AML-193 (cell line): ENCODE results near the gene ADAMTS3.
"Not testable (repeated sequence)": the region's sequence is repeated elsewhere in the genome, so short reads cannot be mapped to it uniquely, and the experiment has no call there.

Experiments
- DNase-seq, 2 experiments: peaks; one replicate each; lab custom pipeline; 2025; lab: John Stamatoyannopoulos, UW

Gene ADAMTS3

DNA sequence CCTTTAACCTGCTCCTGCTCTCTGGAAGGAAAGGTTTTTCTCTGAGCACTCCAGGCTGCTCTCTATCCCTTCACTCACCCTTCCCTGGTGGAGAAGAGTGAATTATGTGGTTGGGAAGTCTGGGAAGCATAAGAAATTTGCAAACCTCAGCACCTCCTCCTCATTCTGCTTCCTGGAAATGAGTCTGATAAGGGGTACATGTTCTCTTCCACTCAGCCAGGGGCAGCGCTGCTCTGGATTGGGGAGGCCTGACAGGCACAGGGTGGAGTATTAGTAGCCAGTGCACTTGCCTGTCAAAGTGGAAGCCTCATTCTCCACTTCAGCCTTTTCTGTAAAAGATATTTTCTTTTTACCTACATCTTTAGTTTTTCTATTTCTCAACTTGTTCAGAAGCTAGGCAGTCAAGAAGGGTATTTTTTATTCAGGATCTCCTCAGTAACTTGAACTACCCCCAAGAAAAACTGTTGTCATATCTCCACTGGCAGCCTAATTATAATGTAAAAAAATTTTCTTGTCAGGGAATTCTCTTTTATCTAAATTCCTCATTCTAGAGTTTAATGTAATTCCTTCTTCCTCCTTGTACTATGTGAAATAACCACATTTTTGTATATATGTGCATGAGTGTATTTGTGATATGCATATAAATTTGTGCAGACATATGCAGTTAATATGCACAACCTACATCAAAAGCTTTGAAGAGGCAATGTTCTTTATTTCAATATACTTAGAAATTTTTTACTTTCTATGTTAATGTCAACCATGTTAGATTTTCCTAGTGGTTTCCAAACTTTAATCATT, 15.3 kb downstream of the ADAMTS3 start:
- DNase-seq, result no peak

DNA sequence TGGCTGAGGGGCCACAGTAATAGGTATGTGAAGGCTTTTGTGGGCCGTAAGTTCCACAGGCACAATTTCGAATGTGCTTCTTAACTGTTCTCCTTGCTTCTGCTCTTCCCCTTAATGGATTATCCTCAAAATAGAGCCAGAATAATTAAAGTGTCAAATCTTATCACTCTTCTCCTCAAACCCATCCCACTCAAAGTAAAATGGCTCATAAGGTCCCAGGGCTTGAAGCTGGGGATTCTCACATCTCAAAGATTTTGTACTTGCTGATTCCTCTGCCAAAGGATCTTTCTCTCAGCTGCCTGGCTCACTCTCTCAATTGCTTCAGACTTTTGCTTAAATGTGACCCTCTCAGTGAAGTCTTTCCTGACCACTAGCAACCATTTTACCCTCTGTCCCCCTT, 16.6 kb downstream of the ADAMTS3 start:
- no peak for DNase-seq

DNA sequence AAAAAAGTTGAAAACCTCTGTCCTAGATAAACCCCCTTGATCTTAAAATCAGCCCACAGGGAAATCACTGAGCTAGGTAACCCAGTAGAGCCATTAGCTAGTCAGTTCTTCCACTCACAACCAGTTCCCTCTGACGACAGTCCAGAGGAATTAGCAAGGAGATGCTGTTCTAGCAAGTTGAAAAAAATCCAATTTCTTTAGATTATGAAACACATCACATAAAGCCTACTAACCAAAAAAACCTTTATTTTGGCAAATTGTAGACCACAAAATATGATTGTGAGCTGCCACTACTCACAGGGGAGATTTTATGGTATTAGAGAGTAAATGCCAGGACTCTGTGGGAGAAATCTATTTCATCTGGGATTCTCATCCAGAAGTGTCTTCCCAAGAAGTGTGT, 22.6 kb downstream of the ADAMTS3 start:
- DNase-seq, result no peak

DNA sequence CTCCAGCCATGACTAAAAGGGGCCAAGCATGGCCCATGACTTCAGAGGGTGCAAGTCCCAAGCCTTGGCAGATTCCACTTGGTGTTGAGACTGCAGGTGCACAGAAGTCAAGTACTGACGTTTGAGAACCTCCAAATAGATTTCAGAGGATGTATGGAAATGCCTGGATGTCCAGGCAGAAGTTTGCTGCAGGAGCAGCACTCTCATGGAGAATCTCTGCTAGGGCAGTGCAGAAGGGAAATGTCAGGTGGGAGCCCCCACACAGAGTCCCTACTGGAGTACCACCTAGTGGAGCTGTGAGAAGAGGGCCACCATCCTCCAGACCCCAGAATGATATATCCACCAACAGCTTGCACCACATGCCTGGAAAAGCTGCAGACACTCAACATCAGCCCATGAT, 28.3 kb downstream of the ADAMTS3 start:
- DNase-seq, result not testable (repeated sequence)

DNA sequence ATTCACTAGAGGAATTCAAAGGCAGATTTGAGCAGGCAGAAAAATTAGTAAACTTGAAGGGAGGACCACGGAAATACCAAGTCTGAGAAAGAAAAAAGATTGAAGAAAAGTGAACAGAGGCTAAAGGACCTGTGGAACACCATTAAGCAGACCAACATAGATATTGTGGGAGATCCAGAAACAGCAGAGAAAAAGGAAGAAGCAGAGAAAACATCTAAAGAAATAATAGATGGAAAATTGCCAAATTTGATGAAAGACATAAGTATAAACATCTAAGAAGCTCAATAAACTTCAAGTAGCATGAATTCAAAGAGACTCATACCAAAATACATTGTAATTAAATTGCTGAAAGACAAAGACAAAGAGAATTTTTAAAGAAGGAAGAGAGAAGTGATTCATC, 31.0 kb downstream of the ADAMTS3 start:
- DNase-seq, result no peak

DNA sequence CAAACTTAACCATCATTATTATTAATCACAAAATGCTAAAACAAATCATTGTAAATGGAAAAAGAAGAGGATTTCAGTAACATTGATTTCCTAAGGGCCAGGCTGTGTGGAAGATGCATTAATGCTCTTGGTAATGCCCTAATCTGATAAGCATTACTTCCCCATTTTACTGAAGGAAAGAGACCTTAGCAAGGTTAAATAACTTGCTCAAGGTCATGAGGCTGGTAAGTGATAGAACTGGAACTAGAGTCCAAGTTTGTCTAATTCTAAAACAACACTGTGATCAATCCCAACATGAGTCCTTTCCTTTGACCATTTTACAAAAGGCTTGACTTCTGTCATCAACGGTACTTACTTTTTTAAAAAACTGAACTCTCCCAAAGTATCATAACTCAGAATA, 32.6 kb downstream of the ADAMTS3 start:
- DNase-seq, result no peak

DNA sequence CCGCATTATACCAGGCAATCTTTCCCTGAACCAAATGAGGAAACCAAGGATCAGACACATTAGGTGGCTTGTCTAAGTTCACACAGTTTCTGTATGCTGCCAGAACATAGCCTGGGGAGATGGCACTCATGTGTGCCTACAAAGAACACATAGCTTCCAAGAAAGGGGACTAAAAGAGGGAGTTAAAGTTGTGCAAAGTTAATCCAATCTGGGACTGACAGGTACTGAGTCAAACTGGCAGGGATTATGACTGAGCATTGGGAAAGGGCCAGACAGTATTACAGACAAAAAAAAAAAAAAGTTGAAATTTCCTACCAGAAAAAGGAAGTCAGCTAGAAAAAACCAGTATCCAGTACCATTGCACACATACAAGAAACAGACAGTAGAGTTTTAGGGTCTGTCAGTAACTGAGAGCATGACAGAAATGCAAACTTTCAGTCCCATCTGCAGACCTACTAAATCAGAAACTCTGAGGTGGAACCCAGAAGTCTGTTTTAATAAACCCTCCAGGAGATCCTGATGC, 37.2 kb downstream of the ADAMTS3 start:
- no peak for DNase-seq

DNA sequence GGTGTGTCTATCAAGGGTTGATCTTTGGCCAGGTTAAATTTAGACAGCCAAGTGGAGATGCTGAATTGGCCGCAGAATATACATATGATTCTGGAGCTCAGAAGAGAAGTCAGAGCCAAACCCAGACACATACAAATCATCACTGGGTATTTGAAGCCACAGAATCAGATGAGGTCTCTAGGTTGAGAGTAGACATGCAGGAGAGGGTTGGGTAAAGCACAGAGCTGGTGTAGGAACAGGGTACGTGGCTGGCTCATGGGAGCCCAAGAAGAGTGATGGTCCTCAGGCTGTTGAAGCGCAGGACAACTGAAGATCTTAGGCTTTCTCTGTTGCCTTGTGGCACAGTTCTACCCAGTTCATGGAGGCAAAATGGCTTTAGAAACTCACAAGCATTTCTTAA, 37.7 kb downstream of the ADAMTS3 start:
- DNase-seq, result no peak

DNA sequence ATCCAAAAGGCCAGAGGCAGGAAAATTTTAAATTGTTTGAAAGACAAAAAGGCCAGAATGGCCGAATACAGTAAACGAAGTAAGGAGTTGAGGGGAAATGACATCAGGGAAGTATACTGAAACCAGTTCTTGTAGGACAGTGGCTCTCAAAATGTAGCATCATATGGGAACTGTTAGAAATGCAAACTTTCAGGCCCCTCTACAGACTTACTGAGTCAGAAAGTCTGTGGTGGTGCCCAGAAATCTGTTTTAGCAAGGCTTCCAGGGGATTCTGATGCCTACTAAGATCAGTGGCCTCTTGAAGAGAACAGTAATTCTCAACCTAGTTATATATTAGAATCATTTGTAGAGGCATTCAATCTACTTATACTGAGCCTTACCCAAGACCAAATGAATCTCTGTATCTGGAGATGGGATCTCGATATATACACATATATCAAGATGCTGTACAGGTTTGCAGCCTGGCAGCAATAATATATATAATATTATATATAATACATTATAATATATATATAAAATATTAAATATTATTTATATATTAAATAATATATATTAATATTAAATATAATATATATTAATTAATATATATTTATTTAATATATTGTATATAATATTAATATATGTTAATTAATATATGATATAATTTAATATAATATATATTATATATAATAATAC, 39.7 kb downstream of the ADAMTS3 start:
- no peak for DNase-seq

DNA sequence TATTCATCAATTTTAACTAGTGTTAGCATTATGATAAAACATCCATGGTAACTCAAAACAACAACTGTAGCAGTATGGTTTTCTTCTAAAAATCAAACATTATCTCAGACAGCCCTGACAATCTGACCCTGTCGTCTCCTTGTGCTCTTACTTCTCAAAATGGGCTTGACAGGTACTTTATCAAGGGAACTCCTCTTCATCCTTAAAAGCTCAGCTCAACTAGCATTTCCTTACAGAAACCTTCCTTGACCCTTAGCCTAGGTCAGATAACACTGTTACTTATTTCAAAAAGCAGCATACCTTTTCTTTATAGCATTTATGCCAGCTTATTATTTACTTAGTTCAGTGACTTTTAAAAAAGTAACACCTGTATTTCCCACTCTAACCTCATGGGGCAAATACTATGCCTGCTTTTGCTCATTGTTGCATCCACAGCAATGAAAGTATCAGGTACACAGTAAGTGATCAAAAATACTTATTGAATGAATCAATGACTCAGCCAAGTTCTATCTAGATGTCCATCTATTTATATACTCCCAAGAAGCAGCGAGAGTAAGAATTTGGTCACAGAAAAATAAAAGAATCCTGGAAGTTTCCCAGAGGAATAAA, 41.9 kb downstream of the ADAMTS3 start:
- DNase-seq, result no peak

DNA sequence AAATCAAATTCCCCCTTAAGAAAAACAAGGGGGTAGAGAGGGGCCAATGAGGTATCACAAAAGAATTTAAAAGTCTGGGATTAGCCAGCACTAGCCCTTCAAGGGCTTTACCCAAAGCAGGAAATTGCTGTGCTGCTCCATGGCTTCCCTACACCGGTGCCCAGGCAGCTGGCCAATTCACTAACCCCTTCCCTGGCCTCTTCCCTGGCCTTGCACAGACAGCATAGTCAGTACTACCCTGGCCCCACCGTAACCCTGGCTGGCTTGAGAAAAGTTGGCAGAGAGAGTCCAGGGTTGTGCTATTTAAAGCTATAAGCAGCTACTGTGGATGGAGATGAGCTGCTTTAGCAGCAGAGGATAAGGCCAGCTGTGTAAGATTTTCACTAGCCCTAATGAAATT, 43.1 kb downstream of the ADAMTS3 start:
- DNase-seq, result no peak

DNA sequence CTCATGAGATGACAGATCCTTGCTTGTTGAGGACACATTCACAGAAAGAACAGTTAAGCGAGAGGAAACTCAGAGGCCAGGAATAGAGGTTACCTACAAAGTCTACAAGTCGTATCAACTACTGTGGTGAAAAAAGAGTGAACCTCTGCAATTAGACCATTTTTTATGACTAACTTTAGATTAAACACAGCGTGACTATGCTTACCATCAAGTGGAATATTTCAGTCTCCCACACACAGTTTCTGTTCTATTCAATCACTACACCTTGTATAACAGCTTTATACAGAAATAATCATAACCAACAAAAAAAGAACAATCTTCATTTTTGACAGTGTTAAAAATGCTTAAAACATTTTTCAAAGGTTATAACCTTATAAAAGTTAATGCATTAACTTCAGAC, 46.6 kb downstream of the ADAMTS3 start:
- no peak for DNase-seq

DNA sequence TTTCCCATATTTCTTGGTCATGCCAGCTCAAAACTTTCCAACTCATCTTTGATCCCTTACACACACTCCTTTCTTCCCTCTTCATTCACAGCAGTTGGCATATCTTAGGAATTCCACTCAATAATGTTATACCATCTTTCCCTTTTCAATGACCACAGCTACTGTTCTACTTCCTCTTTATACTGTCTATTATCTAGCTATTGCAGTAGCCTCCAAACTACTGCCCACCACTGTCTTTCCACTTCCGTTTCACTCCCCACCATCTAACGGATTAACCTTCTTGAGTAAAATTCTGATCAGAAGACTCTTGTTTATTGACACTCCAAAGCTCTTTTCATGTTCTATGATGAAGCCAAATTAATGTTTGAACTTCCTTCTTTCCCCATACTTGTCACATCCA, 55.8 kb downstream of the ADAMTS3 start:
- DNase-seq, result no peak

DNA sequence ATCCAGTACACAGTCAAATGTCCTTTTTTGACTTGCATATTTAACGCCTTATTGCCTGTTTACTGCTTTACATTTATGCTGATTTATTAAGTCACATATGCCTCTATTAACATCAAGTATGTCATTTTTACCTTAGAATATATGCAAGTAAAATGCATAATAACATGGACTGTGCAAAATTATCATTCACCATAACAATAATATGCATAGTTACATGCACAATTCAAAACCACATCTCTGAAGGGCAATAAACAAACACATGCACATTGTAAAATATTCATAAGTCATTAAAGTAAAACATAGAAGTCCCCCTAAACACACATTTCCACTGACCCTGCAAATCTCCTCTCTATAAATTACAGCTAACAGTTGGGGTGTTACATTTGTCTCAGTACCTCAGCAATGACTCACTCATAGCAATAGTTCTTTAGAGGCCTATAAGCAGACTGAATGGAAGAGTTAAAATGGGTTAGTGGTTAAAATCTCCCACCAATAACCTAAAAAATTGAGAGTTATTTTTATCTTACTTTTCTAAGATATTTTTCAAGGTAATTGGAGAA, 61.1 kb downstream of the ADAMTS3 start:
- no peak for DNase-seq

DNA sequence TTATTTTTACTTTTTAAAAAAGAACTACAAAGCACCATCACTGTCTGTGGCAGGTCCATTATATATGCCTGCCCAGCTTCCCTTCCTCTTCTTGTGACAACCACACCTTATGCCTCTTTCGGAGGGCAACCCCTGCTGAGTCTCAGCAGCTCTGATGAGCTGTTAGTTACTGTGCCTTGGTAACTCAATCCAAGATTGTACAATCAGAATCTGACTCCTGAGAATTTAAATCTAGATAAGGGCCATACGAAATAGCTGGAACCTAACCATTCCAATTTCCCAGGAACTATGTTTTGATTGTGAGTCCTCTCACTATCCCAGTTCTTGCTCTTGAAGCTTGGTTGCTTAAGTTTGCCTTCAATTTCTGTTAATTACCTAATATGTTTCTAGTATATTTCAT, 61.9 kb downstream of the ADAMTS3 start:
- DNase-seq, result no peak

DNA sequence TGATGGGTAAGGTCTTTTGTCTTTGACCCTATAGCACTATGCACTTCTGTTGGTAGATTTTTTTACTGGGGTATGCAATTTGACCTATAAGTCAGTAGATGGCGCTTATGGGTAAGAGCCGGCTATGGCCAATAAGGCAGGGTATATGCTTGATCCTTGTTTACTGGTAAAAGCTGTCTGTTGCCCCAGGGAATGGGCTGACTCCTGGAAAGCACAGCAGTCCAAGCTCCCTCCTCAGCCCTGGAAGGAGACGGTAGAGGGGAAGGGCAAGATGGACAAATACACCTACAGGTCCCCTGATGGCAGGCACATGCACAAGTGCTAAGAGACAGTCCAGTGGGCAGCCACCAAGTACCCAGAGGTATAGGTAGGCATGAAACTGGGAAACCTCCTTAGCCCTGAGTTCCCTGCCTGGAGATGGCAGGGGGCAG, 63.7 kb downstream of the ADAMTS3 start:
- DNase-seq, result peak; percentile 33 to 38

DNA sequence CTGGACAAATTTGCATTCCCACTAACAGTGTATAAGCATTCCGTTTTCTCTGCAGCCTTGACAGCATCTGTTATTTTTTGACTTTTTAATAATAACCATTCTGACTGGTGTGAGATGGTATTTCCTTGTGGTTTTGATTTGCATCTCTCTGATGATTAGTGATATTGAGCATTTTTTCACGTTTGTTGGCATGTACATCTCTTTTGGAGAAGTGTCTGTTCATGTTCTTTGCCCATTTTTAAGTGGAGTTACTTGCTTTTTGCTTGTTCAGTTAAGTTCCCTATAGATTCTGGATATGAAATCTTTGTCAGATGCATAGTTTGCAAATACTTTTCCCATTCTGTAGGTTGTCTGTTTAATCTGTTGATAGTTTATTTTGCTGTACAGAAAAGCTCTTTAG, 68.8 kb downstream of the ADAMTS3 start:
- no peak for DNase-seq

DNA sequence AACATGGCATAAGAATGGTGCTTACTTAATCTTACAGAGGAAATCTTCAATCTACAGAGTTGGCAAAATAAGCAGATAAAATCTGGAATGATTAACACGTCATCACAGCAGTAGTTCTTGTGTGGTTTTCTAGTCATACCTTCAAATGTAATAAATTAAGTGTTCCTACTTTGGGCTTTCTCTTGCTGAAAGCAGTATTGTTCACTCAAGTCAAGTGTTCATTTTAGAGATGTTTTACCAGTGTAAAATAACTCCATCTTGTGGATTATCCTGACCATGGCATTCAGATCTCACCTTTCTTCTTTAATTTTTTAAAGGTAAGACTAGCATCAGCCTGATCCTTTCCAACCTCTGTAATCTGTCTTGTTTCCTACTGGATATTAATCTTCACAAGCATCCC, 72.9 kb downstream of the ADAMTS3 start:
- DNase-seq, result no peak

DNA sequence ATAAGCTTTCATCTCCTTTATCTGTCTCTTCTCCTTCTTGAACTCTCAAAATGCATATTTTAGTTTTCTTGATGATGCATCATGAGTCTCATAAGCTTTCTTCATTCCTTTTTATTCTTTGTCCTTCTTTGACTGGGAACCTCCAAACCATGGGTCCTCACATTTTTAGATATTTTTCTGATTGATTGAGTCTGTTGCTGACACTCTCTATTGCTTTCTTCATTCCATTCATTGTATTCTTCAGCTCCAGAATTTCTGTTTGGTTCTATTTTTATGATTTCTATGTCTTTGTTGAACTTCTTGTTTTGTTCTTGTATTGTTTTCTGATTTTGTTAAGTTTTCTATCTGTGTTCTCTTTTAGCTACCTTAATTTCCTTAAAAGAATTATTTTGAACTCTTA, 74.9 kb downstream of the ADAMTS3 start:
- no peak for DNase-seq

DNA sequence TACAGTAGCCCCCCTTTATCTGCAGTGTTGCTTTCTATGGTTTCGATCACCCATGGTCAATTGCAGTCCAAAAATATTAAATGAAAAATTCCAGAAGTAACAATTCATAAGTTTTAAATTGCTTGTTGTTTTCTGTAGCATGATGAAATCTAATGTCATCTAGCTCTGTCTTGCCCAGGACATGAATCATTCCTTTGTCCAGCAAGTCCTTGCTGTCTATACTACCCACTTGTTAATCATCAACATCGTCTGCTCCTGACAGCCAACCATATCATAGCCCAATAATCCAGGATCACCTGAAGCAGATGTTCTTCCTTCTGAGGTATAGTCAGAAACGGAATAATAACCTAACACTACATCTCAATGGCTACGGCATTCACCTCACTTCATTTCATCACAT, 79.8 kb downstream of the ADAMTS3 start:
- no peak for DNase-seq

DNA sequence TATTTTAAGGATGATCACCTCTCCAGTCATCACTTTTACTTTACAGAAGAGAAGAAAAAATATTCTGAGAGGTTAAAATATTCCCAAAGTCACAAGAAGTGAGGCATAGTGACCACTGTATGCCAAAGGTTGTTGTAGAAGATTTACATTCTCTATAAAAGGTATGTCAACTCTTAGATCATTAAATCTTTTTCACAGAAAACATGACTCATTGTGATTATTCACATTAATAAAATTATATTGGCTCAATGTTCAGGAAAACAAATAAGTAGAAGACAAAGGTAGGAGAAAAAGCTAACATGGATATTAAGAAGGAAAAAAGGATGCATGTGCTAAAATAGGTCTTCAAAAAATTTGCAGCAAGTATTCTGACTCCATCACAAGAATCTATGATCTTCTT, 82.0 kb downstream of the ADAMTS3 start:
- DNase-seq, result no peak

DNA sequence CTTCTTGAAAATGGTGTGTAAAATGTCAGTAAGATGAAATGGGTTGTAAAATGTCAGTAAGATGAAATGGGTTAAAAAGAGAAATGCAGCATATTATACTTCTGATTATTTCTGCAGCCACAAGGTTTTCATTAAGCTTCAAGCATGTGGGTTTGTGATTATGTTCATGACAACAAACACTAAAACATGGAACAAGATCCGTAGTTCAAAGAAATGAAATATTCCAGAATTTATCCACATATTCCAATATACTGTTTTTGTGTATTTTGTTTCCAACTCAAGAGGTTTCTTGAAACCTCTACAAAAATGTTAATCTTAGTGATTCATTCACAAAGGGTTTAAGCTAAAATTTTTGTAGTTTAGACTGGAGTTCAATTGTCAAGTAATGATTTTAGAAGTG, 84.0 kb downstream of the ADAMTS3 start:
- DNase-seq, result no peak

DNA sequence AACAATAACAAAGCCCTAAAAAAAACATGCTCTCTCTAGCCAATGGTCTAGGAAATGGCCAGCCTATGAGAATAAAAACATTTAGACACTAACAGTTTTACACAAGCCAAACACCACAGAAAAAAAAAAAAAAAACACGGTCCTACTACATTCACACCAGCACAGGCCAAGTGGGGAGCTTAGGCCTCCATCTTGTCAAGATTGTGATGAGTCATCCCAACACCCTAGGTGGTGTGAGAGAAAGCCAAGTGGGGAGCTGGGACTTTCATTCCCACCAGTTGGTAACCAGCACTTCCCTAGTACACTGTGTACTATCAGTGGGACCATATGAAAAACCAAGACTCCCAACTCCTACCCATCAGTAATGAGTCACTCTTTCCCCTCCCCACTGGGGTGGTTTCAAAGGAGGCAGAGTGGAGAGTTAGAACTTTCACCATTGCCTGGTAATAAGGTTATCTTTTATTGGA, 95.6 kb downstream of the ADAMTS3 start:
- DNase-seq, result no peak
